HUES6 (cell line): ENCODE results near the gene PGK2.

Experiments
- H3K27ac ChIP-seq: 2 replicates; pipeline ENCODE4 v1.7.0; 2013; ENCODE audit warnings: low read depth, mild to moderate bottlenecking, low read length, inconsistent platforms
- H3K27me3 ChIP-seq: 2 replicates; pipeline ENCODE4 v1.6.1; 2013; ENCODE audit warnings: low read length; ENCODE audit not compliant: control insufficient read depth, insufficient read depth
- H3K36me3 ChIP-seq: 2 replicates; pipeline ENCODE4 v1.6.1; 2013; ENCODE audit warnings: low read length; ENCODE audit not compliant: control insufficient read depth, insufficient read depth
- H3K4me1 ChIP-seq: 2 replicates; pipeline ENCODE4 v1.6.1; 2013; ENCODE audit warnings: low read length; ENCODE audit not compliant: control insufficient read depth, insufficient read depth
- H3K4me3 ChIP-seq: 2 replicates; pipeline ENCODE4 v1.5.1; 2013; ENCODE audit warnings: low read depth, low read length
- H3K9ac ChIP-seq: one replicate; pipeline ENCODE4 v1.6.1; 2013; ENCODE audit warnings: mild to moderate bottlenecking, low read length
- H3K9me3 ChIP-seq: 2 replicates; pipeline ENCODE4 v1.6.1; 2013; ENCODE audit warnings: low read depth, low read length; ENCODE audit not compliant: control insufficient read depth, insufficient read depth

Gene PGK2

DNA sequence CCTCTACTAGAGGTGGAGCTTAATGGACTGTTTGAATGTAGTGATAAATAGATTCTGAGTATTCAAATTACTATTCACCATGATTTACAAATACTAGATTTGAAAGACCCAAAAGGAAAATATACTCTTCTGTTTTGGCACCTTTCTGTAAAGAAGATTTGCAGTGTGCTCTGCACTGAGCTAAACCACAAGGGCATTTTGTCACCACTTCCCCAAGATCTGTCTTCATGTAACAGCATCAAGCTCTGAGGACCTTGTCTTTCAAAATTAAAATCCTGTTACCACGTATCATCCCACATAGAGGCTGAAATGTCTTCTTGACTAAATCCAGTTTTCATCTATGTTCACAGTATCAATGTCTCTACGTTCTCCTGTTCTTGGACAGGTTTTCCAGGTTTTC is 3.3 kb upstream of the PGK2 start:
- H3K4me3 ChIP-seq: no peak overlapping the region
- no peak overlapping the region for H3K27ac ChIP-seq
- no peaks in the 10 kb centered on the region for H3K4me1 ChIP-seq
- H3K9me3 ChIP-seq: no peaks in the 10 kb centered on the region
- H3K27me3 ChIP-seq: no peaks in the 10 kb centered on the region
- no peaks in the 10 kb centered on the region for H3K36me3 ChIP-seq
- H3K9ac ChIP-seq: no peak overlapping the region

DNA sequence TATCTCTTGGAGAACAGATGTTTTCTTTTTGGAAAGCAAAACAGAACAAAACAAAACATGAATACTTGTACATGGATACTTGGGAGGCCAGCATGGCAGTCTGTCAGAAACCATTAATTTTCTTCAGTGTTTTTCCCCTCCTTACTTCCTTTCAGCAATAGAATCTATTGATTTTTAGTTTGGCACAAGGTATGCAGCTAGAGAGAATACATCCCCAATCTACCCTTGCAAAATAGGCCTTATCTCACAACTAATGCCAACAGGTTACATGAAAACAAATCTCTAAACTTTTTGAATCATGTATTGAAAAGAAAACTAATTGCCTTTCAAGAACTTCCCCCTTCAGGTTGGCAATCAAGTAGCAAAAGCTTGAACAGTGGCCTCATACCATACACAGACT is 2.8 kb downstream of the PGK2 start:
- Histone ChIP-seq H3K27ac (no peak overlapping the region), H3K4me3 (no peak overlapping the region), H3K9ac (no peak overlapping the region), H3K27me3 (no peaks in the 10 kb centered on the region), H3K4me1 (no peaks in the 10 kb centered on the region), H3K36me3 (no peaks in the 10 kb centered on the region), H3K9me3 (no peaks in the 10 kb centered on the region)

DNA sequence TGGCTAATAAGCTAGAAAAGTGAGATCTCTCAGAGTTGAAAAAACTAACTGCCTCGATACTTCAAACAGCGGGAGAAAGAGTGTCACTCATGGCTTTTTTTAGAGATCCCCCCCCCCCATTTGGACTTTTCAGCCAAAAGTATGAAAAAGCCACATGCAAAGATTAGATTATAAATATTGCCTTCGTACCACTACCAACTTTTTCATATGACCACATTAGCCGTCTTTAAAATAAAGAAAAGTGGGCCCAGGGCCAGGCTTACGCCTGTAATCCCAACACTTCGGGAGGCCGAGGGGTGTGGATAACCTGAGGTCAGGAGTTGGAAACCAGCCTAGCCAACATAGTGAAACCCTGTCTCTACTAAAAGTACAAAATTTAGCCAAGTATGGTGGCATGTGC is 4.4 kb downstream of the PGK2 start:
- Histone ChIP-seq H3K9ac (no peak overlapping the region), H3K36me3 (no peaks in the 10 kb centered on the region), H3K9me3 (no peaks in the 10 kb centered on the region), H3K4me1 (no peaks in the 10 kb centered on the region), H3K4me3 (no peak overlapping the region), H3K27ac (no peak overlapping the region), H3K27me3 (no peaks in the 10 kb centered on the region)

DNA sequence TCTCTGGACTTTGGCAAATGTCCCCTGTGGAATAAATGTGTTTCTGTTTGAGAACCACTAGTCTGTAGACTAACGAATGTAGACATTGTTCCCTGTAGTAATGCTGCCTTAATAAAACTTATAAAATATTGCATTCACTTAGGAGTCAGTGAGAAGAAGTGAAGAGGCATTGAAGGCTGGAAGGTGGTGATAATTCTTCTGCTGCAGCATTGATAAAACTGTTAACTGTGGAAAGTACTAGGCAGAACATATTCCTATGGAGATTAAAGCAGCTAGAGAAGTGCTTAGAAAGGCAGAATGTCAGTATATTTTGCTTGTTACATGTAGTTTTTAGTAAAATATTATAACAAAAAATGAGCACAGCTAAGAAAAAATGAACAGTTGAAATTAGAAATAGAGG is 4.8 kb downstream of the PGK2 start:
- Histone ChIP-seq H3K9me3 (no peaks in the 10 kb centered on the region), H3K4me1 (no peaks in the 10 kb centered on the region), H3K36me3 (no peaks in the 10 kb centered on the region), H3K27me3 (no peaks in the 10 kb centered on the region), H3K4me3 (no peak overlapping the region), H3K27ac (no peak overlapping the region), H3K9ac (no peak overlapping the region)

DNA sequence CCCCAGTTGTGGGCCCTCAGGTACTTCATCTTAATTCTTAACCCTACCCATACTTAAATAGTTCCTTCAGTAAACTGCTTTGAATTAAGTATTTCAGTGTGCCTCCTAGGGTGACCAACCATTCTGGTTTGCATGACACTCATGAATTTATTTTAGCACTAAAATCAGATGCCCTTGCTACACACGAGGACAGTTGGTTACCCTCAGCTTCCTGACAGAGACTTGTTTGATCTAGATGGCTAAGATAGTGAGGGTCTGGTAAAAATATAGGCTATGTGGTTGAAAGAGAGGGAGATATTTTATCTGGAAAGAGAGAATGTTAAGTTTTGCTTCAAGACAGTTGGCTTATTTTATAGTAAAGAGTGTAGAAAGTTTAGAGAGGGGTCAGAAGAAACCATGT is 10.6 kb downstream of the PGK2 start:
- no peak overlapping the region for H3K4me3 ChIP-seq
- no peaks in the 10 kb centered on the region for H3K27me3 ChIP-seq
- H3K36me3 ChIP-seq: no peaks in the 10 kb centered on the region
- H3K9me3 ChIP-seq: 0 out of 2 replicates have a peak, but pooled peaks cover 2% of the 10 kb centered on the region
- H3K4me1 ChIP-seq: no peaks in the 10 kb centered on the region
- H3K27ac ChIP-seq: no peak overlapping the region
- H3K9ac ChIP-seq: no peak overlapping the region

DNA sequence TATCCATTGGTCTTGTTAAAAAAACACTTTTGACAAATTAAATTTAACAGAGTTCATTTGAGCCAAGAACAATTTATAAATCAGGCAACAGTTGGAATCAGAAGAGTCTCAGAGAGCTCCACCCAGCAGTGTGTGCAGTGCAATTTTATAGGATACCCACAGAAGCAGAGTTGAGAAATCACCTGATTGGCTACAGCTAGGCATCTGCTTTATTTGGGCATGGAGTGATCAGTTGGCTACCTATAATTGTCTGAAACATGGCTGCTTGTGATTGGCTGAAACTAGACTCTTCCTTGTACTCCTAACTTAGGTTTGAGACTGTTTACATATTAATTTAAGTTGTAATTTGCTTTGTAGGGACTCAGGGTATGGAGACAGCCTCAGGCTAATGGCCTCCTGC is 12.0 kb downstream of the PGK2 start:
- no peaks in the 10 kb centered on the region for H3K36me3 ChIP-seq
- no peak overlapping the region for H3K4me3 ChIP-seq
- no peak overlapping the region for H3K27ac ChIP-seq
- 0 out of 2 replicates have a peak, but pooled peaks cover 2% of the 10 kb centered on the region for H3K9me3 ChIP-seq
- no peaks in the 10 kb centered on the region for H3K4me1 ChIP-seq
- H3K9ac ChIP-seq: no peak overlapping the region
- no peaks in the 10 kb centered on the region for H3K27me3 ChIP-seq

DNA sequence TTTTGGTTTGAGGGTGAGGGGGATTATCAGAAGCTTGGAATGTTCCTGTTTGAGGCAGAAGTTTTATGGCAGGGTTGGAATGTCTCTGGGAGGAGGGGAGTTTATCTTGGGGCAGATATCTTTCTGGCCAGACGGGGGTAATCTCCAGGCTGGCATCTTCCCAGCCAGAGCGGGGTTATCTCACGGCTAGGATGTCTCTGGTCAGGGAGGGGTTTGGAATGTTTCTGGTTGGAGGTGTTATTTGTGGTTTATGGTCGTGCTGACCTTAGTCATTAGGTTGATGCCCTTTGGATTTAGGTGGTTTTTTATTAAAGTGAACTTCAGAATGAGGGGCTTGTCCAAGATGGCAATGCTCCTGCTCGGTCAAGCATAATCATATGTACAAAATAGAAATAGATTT is 14.8 kb downstream of the PGK2 start:
- no peak overlapping the region; the same call in 1 of the 2 replicates for H3K27ac ChIP-seq
- no peak overlapping the region for H3K9ac ChIP-seq
- H3K4me3 ChIP-seq: no peak overlapping the region

DNA sequence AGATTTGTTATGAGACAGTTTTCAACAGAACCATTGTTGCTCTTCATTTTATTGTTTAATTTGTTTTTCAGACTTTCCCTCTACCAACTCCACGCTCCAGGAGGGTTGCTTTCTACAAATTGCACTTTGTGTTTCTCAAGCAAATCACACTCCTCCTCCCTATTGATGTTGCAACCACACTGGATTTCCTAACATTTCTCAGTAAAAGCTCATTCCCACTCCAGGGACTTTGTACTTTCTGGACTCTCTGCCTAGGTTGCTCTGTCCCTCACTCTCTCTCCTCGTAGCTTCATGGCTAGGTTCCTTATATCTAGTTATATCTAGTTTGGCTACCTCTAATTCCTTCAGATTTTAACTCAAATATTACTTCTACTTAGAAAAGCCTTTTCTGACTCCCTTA is 20.3 kb downstream of the PGK2 start:
- Histone ChIP-seq H3K9me3 (0 out of 2 replicates have a peak, but pooled peaks cover under 1% of the 10 kb centered on the region), H3K27me3 (no peaks in the 10 kb centered on the region), H3K4me1 (no peaks in the 10 kb centered on the region), H3K9ac (no peak overlapping the region), H3K27ac (no peak overlapping the region), H3K4me3 (no peak overlapping the region), H3K36me3 (no peaks in the 10 kb centered on the region)

More for the DNA sequence above, 14.8 kb downstream of the PGK2 start:
- 0 out of 2 replicates have a peak, but pooled peaks cover 2% of the 10 kb centered on the region for H3K9me3 ChIP-seq
- H3K36me3 ChIP-seq: no peaks in the 10 kb centered on the region
- no peaks in the 10 kb centered on the region for H3K27me3 ChIP-seq
- H3K4me1 ChIP-seq: no peaks in the 10 kb centered on the region

DNA sequence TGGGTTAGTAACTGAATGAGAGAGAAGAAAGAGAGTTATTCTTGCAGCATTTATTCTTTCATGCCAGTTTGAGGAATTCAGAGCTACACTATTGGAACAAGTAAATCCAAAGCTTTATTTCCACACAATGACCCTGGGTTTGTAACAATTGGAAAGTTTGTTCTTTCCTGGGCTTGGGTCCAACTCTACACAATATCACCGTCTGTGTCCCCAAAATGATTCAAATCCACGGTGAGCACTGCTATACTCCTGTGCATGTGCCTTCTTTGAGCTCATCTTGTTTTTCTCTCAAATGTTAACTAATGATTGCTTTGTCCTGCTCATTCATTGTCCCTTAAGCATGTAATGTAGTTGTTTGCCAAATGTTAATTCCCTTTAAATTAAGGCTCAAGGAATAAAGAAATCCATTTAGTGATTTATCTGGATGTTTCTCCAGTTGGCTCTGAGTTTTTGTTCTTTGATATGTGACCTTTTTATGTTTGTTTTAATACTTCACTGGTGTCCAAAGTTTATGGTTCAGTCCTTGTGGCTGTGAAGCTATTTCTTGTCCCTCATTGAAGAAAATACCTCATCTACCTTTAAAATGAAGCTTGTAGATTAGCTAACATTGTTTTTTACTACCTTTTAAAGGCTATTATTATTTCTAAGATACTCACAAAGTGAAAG is 22.4 kb downstream of the PGK2 start:
- no peak overlapping the region for H3K4me3 ChIP-seq
- no peaks in the 10 kb centered on the region for H3K36me3 ChIP-seq
- no peaks in the 10 kb centered on the region for H3K4me1 ChIP-seq
- no peak overlapping the region for H3K27ac ChIP-seq
- no peaks in the 10 kb centered on the region for H3K9me3 ChIP-seq
- no peaks in the 10 kb centered on the region for H3K27me3 ChIP-seq
- H3K9ac ChIP-seq: no peak overlapping the region

DNA sequence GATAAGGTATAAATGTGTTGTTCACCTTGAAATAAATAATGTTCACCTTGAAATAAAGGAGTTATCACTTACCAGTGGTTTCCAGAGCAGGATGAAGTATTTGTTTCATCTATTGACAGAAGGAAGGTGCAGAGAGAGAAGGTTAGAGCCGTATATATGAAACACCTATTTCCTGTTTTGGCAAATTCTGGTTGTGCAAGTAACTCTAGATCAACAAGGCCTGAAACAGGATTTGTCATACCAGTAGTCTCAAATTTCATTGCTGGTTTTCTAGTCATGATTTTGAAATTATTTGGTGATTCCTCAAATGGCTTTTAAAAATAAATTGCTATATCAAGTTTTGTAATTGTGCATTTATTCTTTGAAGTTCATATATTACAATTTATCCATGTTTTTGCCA is 42.8 kb downstream of the PGK2 start, which contains the start of gene CRISP3:
Gene CRISP3, minus strand, starts transcription at position 130 of the 400 bp plus-strand sequence. Its CDS starts 21 bp downstream, at position 109.
- H3K9ac ChIP-seq: no peak within 1 kb of the TSS
- H3K27ac ChIP-seq: no peak within 1 kb of the TSS
- H3K9me3 ChIP-seq: no peaks in the 10 kb centered on the region
- H3K36me3 ChIP-seq: no peaks in the 10 kb centered on the region
- H3K27me3 ChIP-seq: no peaks in the 10 kb centered on the region
- no peaks in the 10 kb centered on the region for H3K4me1 ChIP-seq
- H3K4me3 ChIP-seq: no peak within 1 kb of the TSS

DNA sequence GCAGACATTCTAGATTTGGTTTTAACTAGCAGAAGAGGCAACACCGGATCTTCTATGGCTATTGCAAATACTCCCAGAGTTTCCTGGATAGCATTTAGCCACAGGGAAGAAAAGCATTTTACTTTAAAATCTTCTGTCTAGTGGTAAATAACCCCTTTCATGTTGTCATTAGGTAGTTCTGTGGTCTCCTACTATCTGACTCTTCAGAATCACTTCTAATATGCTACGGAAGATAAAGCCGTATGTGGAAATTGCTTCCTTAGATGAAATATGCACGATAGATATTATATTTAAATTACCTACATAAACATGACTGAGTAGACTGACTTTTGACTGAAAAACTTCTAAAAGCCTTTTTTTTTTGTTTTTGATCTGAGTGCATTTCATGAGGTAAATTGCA is 43.7 kb downstream of the PGK2 start:
- Histone ChIP-seq H3K4me1 (no peaks in the 10 kb centered on the region), H3K36me3 (no peaks in the 10 kb centered on the region), H3K27ac (no peak overlapping the region), H3K4me3 (no peak overlapping the region), H3K9ac (no peak overlapping the region), H3K9me3 (no peaks in the 10 kb centered on the region), H3K27me3 (no peaks in the 10 kb centered on the region)
